Embryonic facial prominence (tissue), 1 donor: ENCODE measurements around the gene EDEM3.
"Not testable (repeated sequence)": the region's sequence is repeated elsewhere in the genome, so short reads cannot be mapped to it uniquely, and the experiment has no call there.

Source experiments
- DNase-seq: peaks from one replicate; pipeline ENCODE4 v3.0.0-alpha.2; 2016; ENCODE audit errors: extremely low spot score

The EDEM3 gene

DNA sequence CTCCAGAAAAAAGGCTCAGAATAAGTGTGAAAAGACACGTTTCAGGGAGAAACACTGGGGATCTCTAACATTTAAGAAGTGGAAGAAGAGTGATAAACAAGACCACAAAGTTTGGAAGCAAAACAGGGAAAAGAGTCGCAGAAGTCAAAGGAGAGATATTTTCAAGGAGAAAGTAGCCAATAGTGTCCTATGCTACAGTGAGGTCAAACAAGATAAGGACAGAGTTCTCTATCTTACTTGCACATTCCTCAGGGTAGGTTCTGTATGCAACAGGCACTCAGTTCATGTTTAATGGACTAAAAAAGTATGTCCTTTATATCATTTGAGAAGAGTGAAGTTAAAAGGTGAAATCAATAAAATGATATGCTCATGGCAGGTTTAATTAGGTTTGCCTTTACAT, 13.8 kb upstream of the EDEM3 start:
- DNase-seq = no peak

DNA sequence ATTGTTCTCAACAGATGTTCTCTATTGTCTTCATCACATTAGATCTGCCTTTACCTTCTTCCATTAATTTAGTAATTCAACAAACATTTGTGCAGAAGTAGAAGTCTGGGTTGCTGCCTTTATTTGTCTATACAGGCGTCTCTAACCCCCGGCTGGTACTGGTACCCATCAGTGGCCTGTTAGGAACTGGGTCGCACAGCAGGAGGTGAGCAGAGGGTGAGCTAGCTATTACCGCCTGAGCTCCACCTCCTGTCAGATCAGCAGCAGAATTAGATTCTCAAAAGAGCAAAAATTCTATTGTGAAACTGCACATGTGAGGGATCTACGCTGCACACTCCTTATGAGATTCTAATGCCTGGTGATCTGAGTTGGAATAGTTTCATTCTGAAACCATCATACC, 12.9 kb upstream of the EDEM3 start:
- no peak for DNase-seq

DNA sequence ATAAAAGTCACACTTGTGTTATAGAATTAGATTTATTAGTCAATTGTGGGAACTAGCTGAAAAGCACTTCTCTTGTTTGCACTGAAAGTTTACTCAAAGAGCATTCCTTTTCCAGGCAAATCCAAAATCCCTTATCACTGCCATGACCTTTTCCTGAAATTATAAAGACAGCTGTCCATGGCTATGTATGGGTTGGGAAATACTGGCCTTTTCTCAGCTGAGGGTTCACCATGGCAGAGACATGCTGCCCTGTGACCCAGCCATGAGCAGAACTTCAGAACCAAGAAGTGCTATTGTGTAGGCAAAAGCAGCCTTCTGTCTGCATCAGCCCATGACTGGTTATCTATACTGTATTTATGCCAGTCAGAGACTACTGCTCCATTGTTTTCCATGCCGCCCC, 9.8 kb upstream of the EDEM3 start:
- DNase-seq = no peak

DNA sequence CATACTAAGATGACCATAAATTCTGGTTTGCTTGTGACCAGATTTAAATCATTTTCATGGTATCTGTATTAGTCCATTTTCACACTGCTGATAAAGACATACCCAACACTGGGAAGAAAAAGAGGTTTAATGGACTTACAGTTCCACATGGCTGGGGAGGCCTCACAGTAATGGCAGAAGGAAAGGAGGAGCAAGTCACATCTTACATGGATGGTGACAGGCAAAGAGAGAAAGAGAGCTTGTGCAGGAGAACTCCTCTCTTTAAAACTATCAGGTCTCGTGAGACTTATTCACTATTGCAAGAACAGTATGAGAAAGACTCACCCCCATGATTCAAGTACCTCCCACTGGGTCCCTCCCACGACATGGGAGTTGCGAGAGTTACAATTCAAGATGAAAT, 8.9 kb upstream of the EDEM3 start:
- not testable (repeated sequence) for DNase-seq

DNA sequence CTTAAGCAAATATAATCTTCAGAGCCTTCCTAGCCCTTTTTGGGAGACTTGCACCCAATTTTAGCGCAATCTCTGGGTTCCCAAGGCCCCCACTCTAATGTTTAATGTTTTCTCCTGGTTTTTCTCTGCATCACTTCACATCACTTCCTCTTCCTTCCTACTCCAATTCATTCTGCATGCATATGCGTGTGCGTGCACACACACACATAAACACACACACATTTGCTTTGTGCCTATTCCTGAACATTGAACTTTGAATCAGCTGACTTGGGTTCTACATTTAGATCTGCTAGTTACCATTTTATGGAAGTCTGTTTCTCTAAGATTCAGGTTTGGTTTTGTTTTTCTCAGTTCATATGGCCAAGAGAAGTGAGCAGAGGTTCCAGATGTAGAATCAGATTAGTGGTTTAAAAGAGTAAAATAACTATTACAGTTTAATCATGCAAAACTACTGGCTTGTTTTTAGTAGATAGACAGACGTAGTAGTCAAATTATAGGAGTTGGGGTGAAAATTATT, 7.4 kb upstream of the EDEM3 start:
- no peak for DNase-seq

DNA sequence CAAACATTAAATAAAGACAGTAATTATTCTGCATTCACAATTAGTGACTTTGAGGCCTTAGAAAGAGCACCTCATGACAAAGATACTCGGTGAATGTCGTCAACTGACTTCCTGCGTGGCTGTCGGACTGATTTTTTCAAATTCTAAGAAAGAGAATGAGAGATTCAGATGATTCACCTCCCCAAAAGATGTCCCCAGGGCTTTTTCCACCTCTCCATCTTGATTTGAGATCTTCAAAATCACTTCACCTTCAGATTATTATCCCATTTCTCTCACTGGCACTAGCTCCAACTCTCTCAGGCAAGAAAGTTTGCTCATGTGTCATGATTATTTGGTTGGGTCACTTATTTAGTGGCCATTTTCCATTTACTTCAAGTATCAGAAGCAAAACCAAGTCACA, 5.0 kb upstream of the EDEM3 start:
- no peak for DNase-seq

DNA sequence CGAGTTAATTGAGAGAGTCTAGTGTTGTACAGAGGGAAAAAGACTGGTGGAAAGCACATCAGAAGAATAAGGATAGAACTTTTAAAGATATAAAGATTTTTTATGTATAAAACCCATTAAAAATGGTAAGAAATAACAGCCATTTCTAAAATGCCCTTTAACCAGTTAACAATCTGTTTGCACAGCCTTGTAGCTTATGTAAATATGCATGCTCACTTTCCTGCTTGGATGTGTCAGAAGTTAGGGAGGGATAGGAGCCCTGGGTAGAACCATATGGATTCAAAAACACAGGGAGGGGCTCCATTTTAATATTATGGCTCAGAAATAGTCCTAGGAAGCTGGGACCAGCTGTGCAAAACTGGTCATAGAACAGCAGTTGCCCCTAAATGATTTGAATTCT, 4.5 kb upstream of the EDEM3 start:
- DNase-seq = no peak

DNA sequence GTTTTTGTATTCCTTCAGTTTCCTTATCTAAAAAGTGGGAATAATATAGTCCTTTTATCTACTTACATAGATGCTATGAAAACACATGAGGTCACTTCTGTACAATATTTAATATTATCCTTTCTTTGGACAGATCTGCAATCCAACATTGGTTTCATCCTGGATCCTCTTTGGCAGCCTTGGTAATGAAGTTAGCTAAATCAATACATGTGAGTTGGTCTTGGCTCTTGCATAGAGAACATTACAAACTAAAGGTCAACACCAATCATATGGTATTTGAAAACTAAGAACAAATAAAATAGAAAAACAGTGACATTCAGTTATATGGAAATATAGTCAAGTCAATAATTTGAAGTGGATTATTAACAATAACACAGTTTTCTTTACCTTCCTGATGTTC, 3.2 kb upstream of the EDEM3 start:
- DNase-seq = no peak

DNA sequence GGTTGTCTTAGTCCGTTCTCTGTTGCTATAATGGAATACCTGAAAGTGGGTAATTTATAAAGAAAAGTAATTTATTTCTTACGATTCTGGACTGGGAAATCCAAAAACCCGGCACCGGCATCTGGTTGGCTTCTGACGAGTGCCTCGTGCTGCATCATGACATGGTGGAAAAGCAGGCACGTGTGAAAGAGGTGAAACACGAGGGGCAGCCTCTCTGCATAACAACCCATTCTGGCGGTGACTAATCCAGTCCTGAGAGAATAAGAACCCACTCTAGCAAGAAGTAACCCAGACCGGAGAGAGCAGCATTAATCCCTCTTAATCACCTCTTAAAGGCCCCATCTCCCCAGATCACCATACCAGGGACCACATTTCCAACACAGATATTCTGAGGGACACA, 2.7 kb upstream of the EDEM3 start:
- no peak for DNase-seq

DNA sequence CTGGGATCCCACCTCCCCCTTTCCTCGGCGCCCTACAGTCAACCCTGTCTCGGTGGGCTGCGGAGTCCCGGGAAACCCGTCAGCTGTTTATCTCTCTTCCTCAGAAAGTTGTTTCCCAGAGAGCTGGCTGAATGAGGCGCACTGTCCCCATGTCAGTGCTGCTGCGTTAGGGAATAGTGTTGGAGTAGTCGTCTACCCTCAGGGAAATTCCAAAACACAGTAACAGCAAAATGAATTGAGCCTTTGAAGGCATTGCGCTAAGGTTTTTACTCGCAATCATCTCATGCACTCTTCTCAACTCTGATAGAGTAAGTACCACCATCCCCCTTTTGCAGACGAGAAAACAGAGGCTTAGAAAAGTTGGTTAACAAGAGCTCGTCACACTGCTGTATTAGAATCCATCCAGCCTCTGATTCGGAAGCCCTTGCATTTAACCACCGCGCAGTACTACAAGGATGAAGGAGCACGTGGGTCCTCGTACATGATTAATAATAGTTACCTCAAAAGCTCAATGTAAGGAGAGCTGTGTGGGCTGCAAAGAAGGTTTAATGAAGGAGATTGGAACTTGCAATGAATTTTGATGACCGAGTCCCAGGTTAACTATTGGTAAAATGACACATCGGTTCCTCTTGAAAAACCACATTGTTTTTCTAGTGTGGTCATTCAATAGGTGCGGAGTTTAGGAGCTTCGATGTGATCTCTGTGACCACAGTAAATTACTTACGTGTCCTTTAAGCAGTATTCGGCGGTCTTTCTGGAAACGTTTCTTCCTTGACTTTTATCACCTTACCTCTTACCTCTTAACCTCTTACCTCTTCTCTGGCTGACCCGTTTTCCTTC, 788 bp upstream of the EDEM3 start:
- DNase-seq = no peak

DNA sequence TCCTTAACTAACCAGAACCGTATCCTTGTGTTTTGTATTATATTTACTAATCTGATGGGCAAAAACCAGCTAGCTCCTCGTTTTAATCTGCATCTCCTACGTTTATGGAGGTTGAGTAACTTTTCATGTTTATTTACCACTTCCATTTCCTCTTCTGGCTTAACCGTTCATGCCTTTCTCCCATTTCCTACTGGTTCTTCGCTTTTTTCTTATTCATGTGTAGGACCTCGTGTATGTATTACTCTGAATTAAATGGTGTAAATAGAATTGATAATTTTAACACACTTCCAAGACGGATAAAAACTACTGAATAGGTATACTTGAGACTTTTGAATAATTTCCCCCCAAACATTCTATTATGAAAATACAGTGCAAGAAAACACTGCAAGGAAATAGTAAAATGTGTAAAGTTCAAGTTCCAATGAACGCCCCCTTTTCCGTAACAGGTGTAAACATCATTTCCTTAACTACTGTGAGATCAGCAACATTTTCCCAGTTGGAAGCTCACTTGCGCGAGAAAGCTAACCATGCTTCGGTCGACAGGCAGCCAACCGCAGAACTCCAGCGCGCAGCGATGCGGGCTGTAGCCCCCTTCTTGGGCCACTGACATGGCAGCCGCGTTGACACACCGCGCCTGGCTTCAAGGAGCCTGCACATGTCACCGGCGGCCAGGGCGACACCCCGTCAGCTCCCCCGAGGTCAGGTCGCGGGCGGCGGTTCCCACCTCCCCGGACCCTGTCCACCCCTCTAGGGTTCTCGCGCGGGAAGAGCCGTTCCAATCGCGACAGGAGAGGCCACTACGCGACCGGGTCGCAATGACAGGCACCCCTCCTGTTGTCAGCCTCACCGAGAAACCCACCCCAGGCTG, 816 bp downstream of the EDEM3 start:
- no peak for DNase-seq

DNA sequence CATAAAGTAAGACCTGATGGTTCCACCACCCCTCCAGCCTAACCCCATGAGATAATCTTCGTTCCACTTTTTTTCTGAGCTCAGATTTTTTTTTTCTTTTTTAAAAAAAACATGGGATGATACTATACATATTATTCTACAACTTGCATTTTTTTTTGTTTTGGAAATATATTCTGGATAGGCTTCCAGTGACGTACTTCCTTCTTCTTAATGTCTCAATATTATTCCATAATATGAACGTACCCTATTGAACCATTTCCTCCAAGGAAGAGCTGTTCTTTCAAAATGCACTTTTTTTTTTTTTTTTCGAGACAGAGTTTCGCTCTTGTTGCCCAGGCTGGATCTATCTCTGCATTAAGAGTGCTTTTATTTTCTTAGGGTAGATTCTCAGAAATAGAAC, 1.5 kb downstream of the EDEM3 start:
- DNase-seq = no peak

DNA sequence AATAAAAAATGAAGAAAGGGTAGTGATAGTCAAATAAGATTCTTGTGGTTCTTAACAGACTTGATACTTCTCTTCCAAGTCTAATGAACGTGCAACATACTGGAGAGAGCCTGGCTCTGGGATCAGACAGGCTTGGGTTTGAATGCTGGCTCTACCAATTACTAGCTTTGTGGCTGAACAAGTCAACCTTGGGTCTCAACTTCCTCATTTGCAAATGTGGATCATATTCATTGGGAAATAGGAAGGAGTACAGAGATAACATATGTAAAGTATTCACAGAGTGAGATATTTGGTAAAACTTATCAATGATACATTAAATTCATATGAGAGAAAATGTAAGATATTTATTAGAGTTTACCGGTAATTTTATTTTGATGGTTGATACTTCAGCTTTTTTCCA, 2.0 kb downstream of the EDEM3 start:
- DNase-seq = no peak

DNA sequence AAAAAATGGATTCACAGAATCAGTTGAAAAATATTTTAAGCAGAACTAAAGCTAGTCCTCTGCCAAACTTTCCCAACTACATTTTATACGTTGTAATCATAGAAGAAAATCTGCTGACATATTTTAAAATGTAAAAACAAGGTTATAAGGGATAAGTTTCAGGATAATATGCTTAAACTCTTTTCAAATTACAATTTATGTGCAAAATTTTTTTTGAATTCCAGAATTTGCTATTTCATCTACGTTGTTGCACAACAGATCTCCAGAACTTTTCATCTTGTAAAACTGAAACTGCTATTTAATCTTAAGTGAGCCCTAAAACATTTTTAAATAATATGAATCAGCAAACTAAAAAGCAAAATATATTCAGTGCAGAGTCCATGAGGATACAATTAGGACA, 5.9 kb downstream of the EDEM3 start:
- no peak for DNase-seq

DNA sequence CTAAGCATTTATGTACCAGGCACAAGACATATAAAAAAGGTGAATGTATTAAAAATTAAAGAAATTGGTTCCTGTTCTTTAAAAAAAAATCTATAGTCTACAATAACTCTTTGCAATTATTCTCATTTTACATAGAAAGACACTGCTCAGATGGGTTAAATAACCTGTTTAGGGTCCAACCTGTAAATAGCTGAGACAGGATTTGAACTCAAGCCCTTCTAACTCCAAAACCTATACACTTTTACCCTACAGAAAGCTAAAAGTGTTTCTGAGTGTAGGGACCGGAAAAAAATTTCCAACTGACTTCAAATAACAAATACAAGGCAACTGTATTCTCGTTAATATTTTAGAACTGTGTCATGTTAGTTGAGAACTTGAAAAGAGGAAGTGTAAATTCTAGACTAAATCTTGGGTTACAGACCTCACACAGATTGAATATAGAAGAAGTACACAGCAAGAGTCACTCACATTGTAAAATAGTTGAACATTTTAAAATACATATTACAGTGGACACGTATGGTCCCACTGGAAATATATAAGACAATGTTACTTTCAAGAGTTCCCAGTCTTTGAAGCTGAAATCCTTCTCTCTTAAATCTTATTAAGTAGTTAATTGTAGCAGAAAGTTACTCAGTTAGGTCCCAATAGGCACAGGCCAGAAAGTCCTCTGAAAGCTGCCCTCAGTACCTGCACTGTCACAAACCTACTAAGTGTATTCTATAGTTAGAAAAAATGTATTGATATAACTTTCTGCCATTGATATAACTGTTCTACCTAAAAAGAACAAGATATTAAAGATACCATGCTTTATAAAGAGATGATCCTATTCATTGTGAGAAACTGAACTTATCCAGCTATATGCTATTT, 7.3 kb downstream of the EDEM3 start:
- DNase-seq = no peak

DNA sequence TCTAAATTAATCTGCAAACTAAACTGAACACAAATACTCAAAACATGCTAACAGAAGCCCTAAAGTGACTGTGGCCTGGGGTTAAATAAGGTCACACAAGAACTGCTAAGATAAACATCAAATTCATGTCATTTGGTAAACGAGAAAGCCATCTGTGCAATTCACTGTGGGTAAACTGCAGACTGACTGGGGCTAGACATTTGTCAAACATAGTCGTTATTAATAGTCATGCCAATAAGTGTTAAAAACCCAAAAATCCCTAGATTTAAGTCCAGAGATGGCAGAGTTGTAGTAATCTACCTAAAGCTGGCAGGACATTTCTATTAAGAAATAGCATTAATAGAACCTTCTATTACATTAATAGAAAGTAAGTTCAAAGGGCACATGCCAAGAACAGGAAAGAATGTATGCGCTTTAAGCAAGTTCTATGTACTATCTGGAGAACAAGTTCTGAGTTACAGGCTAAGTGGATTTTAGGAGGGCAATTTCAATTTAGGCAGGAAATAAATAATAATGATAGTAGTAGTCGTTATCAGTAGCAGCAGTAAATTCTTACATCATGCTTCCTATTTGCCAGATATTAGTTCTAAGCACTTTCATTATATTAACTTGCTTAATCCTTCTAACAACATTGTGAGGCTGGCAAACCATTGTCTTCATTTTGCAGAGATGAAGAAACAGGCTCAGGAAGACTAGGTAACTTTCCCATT, 8.6 kb downstream of the EDEM3 start:
- DNase-seq = no peak

DNA sequence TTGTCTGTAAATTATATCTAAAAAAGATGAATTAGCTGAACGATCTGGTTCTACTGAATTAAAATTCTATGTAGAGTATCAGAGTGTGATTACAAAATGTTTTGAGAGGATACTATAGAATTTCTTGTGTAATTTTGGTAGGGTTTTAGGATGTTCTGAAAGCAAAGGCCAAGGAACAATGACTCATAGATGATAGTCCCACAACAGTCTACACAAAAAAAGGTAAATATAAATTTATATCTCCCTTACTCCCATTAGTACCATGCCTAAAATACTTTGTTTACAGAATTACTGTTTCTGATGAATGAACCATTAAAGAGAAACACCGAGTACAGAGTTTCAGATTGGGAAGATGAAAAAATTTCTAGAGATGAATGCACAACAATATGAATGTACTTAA, 9.5 kb downstream of the EDEM3 start:
- no peak for DNase-seq

DNA sequence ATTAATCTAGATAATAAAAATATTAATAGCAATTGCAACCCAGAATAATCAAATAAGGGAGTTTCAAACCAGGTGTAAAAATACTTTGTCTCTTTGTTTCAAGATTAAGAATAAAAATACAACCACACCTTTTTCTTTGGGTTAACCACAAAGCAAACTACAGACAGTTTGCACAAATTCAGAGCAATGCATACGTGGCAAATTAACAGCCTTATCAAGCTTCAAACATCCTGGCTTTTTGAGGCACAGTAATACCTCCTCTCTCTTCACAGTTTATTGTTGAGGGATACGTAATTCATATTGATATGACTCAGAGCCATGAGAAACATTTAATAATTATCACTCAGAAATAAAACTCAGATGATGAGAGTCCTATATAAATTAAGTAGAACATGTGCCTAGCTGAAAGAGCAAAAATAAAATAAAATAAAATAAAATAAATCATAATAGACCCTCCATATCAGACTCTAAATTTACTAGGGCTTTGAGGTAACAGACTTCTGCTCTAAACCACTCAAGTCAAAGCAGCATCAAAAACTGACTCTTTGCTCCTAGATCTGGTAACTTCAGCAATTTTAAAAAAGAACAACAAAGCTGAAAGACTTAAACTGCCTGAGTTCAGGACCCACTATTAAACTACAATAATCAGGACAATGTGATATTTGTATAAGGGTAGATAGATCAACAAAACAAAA, 11.4 kb downstream of the EDEM3 start:
- no peak for DNase-seq

DNA sequence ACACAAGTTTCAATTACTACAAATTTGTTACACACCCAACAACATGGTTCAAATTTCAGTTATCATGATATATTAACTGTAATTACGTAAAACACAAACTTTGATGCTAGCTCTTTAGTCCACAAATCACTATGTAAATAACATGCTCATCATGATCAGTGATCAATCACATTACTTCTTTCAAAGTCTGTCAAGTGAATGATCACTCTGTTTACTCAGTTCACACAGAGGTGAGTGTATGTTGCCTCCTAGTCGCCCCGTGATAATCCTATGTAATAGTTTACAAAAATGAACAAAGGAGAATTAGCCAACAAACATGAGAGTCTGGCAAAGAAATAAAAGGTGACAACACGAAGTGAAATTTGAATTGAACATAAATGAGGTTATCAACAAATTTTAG, 14.3 kb downstream of the EDEM3 start:
- no peak for DNase-seq

DNA sequence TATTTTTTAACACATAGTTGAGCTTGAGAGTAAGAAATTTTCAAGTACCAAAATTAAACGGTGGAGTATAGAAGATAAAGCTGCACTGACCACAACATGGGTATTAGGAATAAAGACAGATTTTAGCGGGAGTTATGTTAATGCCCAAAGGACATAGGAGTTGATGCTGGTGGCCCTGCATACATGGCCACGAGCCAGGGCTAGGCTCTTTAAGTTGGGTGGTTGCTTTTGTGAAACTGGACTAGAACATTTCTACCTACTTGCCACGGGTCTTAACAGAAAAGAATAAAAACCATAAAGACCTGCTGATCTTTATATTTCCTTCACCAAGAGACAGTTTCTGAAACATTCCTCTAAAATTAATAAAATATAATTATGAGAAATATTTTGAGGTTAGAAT, 14.9 kb downstream of the EDEM3 start:
- DNase-seq = no peak

DNA sequence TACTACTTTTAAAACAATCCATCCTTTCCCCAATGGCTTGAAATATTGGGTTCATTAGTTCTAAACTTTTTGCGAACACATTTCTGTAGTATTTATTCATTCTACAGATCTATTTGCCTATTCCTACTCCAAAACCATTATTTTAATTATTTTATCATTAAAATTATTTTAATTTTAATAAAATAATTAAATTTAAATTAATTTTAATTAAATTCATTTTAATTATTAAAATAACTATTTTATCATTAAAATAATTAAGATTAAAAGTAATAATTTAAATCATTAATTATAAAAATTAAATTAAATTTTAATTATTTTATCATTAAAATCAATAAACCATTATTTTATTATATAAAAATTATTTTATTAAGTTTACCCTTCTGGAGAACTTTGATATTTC, 15.6 kb downstream of the EDEM3 start:
- no peak for DNase-seq
